ENCODE measurements around the gene FAM81B. TPM values are rescaled to one million over a fixed set of nuclear protein-coding genes. Genes with fewer than 3 reads are reported as not detected.

The FAM81B gene
- total and polyA plus RNA-seq, 4 donors: not detected

DNA sequence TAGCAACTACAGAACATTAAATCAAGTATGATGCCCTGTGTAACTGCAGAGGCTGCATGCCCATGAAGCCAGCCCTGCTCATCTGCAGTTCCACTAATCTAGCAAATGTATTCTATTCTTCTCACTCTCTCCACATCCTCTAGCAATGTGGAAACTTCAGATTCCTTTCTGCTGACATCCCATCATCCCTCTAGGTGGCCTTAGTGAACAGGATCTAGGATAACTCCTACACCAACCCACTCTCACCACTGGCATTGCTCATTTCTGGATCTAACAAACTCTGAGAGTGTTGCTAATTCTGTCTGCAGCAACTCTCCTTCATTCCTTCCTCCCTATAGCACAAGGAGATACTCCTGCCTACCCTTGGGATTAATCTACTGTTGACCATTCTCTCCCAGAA is 80.8 kb downstream of the FAM81B start (continued):
- TF ChIP-seq, protein P1, sequence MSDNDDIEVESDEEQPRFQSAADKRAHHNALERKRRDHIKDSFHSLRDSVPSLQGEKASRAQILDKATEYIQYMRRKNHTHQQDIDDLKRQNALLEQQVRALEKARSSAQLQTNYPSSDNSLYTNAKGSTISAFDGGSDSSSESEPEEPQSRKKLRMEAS (IDR thresholded peaks at IDR 0.05): no peak
- TF ChIP-seq HNF4A (conservative IDR thresholded peaks at IDR 0.05) (no peak), YY1 (IDR thresholded peaks at IDR 0.05) (no peak), RXRA (IDR thresholded peaks at IDR 0.05) (no peak), FOXA1 (IDR thresholded peaks at IDR 0.05) (no peak)
- TF ChIP-seq, protein P2, sequence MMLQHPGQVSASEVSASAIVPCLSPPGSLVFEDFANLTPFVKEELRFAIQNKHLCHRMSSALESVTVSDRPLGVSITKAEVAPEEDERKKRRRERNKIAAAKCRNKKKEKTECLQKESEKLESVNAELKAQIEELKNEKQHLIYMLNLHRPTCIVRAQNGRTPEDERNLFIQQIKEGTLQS (IDR thresholded peaks at IDR 0.05): no peak

DNA sequence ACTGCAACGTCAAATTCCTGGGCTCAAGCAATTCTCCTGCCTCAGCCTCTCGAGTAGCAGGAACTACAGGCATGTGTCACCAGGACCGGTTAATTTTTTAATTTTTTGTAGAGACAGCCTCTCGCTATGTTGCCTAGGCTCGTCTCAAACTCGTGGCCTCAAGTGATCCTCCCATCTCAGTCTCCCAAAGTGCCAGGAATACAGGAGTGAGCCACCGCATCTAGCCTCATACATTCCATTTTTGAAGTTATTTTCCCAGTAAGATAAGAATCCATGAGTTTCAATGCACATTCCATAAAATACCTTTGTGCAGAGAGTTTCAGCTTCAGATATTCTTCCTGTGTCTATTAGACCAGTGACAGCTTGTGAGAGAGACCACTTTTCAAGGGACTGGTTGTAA is 93.3 kb downstream of the FAM81B start:
- Histone ChIP-seq H3K9me3 (ENCODE audit: control insufficient read depth in 4 of 4, low read length in 3 of 4) (peaks cover 0 to 5% (median 3%) of the 10 kb centered on the region in 4 donors), H3K4me1 (ENCODE audit: control insufficient read depth in 4 of 4, insufficient read depth in 4 of 4, low read length in 3 of 4) (no peaks in the 10 kb centered on the region), H3K9ac (ENCODE audit: low read depth in 1 of 2, low read length in 2 of 2) (no peak overlapping the region), H3K4me3 (ENCODE audit: low read depth in 1 of 3, low read length in 3 of 3) (no peak overlapping the region), H3K27ac (ENCODE audit: low read depth in 1 of 2, low read length in 2 of 2) (no peak overlapping the region), H3K36me3 (ENCODE audit: control insufficient read depth in 4 of 4, insufficient read depth in 3 of 4, low read depth in 1 of 4, low read length in 3 of 4) (peaks cover 4 to 63% (median 57%) of the 10 kb centered on the region in 4 donors), H3K27me3 (ENCODE audit: control insufficient read depth in 4 of 4, insufficient read depth in 4 of 4, low read length in 3 of 4) (no peaks in the 10 kb centered on the region)
- 99% methylated on average over 7 of the region's 7 CpGs for WGBS
- no peak for DNase-seq (ENCODE audit: low spot score)
- TF ChIP-seq HNF4G (IDR thresholded peaks at IDR 0.05) (no peak), SP1 (IDR thresholded peaks at IDR 0.05) (no peak), NR2F2 (IDR thresholded peaks at IDR 0.05) (no peak), RXRA (IDR thresholded peaks at IDR 0.05) (no peak), JUND (IDR thresholded peaks at IDR 0.05) (no peak), RAD21 (IDR thresholded peaks at IDR 0.05) (no peak)
- TF ChIP-seq, protein P3, sequence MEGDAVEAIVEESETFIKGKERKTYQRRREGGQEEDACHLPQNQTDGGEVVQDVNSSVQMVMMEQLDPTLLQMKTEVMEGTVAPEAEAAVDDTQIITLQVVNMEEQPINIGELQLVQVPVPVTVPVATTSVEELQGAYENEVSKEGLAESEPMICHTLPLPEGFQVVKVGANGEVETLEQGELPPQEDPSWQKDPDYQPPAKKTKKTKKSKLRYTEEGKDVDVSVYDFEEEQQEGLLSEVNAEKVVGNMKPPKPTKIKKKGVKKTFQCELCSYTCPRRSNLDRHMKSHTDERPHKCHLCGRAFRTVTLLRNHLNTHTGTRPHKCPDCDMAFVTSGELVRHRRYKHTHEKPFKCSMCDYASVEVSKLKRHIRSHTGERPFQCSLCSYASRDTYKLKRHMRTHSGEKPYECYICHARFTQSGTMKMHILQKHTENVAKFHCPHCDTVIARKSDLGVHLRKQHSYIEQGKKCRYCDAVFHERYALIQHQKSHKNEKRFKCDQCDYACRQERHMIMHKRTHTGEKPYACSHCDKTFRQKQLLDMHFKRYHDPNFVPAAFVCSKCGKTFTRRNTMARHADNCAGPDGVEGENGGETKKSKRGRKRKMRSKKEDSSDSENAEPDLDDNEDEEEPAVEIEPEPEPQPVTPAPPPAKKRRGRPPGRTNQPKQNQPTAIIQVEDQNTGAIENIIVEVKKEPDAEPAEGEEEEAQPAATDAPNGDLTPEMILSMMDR (IDR thresholded peaks at IDR 0.05; ENCODE audit: low read depth, low read length, missing input control): no peak
- TF ChIP-seq, protein P1 (IDR thresholded peaks at IDR 0.05): no peak
- TF ChIP-seq, protein P4, sequence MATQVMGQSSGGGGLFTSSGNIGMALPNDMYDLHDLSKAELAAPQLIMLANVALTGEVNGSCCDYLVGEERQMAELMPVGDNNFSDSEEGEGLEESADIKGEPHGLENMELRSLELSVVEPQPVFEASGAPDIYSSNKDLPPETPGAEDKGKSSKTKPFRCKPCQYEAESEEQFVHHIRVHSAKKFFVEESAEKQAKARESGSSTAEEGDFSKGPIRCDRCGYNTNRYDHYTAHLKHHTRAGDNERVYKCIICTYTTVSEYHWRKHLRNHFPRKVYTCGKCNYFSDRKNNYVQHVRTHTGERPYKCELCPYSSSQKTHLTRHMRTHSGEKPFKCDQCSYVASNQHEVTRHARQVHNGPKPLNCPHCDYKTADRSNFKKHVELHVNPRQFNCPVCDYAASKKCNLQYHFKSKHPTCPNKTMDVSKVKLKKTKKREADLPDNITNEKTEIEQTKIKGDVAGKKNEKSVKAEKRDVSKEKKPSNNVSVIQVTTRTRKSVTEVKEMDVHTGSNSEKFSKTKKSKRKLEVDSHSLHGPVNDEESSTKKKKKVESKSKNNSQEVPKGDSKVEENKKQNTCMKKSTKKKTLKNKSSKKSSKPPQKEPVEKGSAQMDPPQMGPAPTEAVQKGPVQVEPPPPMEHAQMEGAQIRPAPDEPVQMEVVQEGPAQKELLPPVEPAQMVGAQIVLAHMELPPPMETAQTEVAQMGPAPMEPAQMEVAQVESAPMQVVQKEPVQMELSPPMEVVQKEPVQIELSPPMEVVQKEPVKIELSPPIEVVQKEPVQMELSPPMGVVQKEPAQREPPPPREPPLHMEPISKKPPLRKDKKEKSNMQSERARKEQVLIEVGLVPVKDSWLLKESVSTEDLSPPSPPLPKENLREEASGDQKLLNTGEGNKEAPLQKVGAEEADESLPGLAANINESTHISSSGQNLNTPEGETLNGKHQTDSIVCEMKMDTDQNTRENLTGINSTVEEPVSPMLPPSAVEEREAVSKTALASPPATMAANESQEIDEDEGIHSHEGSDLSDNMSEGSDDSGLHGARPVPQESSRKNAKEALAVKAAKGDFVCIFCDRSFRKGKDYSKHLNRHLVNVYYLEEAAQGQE (IDR thresholded peaks at IDR 0.05): no peak

DNA sequence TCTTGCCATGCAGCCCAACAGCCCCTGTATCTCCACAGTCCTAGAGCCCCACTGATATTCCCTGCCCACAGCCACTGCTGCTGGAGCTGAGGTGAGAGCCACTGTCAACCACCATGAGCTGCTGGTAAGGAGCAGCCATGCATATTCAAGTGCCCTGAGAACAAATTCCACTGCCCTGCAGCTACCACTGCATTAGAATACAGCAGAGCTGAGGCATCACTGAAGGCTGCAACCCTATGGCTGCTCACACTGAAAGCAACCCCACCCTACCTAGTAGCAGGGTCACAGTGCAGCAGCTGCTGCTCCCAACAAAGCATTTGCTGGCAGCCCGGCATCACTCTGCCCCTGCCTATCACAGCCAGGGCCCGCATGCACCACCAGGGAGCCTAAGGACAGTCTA is 95.0 kb downstream of the FAM81B start:
- no peak overlapping the region for H3K9ac ChIP-seq (ENCODE audit: low read depth in 1 of 2, low read length in 2 of 2)
- no peak for DNase-seq (ENCODE audit: low spot score)
- H3K4me3 ChIP-seq (ENCODE audit: low read depth in 1 of 3, low read length in 3 of 3): no peak overlapping the region
- H3K27ac ChIP-seq (ENCODE audit: low read depth in 1 of 2, low read length in 2 of 2): no peak overlapping the region
- no peaks in the 10 kb centered on the region for H3K27me3 ChIP-seq (ENCODE audit: control insufficient read depth in 4 of 4, insufficient read depth in 4 of 4, low read length in 3 of 4)
- peaks cover 0 to 5% (median 3%) of the 10 kb centered on the region in 4 donors for H3K9me3 ChIP-seq (ENCODE audit: control insufficient read depth in 4 of 4, low read length in 3 of 4)
- 97% methylated on average over 2 of the region's 2 CpGs for WGBS
- H3K36me3 ChIP-seq (ENCODE audit: control insufficient read depth in 4 of 4, insufficient read depth in 3 of 4, low read depth in 1 of 4, low read length in 3 of 4): peaks cover 5 to 65% (median 52%) of the 10 kb centered on the region in 4 donors
- H3K4me1 ChIP-seq (ENCODE audit: control insufficient read depth in 4 of 4, insufficient read depth in 4 of 4, low read length in 3 of 4): no peaks in the 10 kb centered on the region
- TF ChIP-seq, protein P2 (IDR thresholded peaks at IDR 0.05): no peak
- TF ChIP-seq FOXA1 (IDR thresholded peaks at IDR 0.05): no peak
- TF ChIP-seq, protein P3 (IDR thresholded peaks at IDR 0.05; ENCODE audit: low read depth, low read length, missing input control): no peak
- TF ChIP-seq, protein P5, sequence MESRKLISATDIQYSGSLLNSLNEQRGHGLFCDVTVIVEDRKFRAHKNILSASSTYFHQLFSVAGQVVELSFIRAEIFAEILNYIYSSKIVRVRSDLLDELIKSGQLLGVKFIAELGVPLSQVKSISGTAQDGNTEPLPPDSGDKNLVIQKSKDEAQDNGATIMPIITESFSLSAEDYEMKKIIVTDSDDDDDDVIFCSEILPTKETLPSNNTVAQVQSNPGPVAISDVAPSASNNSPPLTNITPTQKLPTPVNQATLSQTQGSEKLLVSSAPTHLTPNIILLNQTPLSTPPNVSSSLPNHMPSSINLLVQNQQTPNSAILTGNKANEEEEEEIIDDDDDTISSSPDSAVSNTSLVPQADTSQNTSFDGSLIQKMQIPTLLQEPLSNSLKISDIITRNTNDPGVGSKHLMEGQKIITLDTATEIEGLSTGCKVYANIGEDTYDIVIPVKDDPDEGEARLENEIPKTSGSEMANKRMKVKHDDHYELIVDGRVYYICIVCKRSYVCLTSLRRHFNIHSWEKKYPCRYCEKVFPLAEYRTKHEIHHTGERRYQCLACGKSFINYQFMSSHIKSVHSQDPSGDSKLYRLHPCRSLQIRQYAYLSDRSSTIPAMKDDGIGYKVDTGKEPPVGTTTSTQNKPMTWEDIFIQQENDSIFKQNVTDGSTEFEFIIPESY (IDR thresholded peaks at IDR 0.05): no peak
- no peak for TF ChIP-seq RAD21 (IDR thresholded peaks at IDR 0.05)
- no peak for TF ChIP-seq EGR1 (IDR thresholded peaks at IDR 0.05; ENCODE audit: low read depth in 2 of 2)
- TF ChIP-seq RXRA (IDR thresholded peaks at IDR 0.05): no peak
- TF ChIP-seq NR2F2 (IDR thresholded peaks at IDR 0.05): no peak
